Subcutaneous adipose tissue (tissue), 4 donors: ENCODE data around the gene CRY1. TPM values are rescaled to one million over a fixed set of nuclear protein-coding genes. Genes with fewer than 3 reads are reported as not detected.

ENCODE experiments used
- CTCF ChIP-seq: fragments of 450-650 bp; IDR thresholded peaks from one replicate; pipeline ENCODE4 v1.5.1; 2016; ENCODE audit warnings: low read depth, mild to moderate bottlenecking, control low read depth, antibody characterized with exemption, moderate library complexity
- total RNA-seq, 4 donors: library from RNA; depleted of rRNA; stranded (reverse); fragments of >200 nt; gene quantifications; one replicate each; pipeline ENCODE4 v1.1.0, GENCODE V29; 2016

Gene CRY1
- total RNA-seq, 4 donors from 2014 or later = 13.0 to 40.9 (median 16.8) TPM

DNA sequence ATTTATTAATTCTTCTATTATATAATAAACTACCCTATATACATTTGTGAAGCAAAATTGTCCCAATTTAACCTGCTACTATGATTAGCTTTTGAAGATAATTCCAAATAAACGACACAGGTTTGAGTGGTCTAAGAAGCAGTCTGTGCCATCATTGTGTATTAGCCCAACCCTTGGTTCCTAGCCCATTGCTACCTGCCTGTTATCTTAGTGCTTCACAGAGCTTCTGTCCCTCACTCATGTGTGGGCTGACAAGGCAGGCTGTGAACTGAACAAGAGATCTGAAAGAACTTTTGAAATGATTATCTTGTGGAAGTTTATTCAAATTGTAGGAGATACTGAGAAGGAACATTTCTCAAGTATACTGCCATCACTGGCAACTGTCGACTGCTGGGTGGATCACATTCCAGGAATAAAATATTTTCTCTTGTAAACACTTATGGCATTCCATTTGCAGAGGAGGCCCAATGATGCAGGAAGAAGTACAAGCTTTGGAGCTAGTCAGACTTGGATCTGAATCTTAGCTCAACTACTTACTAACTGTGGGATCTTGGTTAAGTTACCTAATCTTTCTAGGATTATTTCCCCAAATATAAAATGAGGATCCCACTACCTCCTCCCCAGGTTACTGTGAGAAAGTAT, 98.6 kb downstream of the CRY1 start:
- TF ChIP-seq CTCF = no peak

GRCh38 chr12:106987846-106988245, 105.5 kb downstream of the CRY1 start:
- TF ChIP-seq CTCF = no peak

DNA sequence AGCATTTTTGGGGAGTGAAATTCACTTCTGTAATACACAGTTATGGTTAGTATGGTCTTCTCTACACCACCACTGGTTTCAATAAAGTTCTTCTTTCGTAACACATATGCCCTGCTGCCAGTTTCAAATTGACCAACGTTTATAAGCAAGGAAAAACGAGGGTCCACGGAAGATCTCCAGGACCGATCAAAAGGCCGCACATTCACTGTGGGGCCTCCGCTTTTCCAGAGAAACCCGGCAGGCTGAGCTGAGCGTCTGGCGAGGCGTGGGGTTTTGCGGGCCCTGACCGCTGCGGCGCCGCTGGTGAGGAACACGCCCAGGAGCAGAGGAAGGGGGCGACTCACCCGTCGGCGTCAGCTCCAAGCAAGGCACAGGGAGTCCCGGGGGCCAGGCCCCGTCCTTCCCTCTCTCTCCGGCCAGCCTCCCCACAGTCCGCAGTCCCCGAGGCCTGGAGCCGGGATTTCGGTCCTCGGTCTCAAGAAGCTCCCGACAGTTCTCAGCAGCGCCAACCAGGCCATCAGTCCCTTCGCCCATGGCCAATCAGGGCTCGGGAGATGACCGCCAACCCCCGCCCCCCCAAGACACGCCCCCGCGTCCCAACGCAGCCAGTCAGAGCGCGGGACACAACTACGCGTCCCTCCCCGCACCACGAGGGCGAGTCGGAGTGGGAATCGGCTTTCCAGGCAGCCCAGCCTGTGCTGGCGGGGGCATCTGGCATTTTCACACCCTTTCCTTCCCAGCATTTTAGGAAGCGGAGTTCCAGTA, 106.5 kb downstream of the CRY1 start, which contains the start of gene MTERF2:
Gene MTERF2, minus strand, starts transcription at position 522 of the 765 bp plus-strand sequence. CDS start 8,432 bp downstream, outside the sequence.
- no peak for TF ChIP-seq CTCF

DNA sequence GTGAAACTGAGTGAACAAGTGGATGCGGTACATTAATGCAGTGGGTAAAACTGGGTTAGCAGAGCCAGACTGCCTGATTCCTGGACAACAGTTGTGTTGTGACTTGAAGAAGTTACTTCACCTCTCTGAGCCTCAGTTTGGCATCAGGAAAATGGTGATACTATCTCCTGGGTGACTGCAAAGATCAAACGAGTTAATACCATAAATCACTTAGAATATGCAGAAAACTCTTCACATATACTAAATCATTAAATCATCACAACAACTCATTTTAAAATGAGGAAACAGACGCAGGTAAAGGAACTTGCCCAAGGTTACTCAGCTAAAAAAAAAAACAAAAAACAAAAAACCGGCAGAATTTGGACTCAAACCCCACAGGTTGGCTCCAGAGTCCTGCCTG, 107.2 kb downstream of the CRY1 start:
- TF ChIP-seq CTCF = no peak

GRCh38 chr12:106985479-106985878, 107.9 kb downstream of the CRY1 start:
- no peak for TF ChIP-seq CTCF

DNA sequence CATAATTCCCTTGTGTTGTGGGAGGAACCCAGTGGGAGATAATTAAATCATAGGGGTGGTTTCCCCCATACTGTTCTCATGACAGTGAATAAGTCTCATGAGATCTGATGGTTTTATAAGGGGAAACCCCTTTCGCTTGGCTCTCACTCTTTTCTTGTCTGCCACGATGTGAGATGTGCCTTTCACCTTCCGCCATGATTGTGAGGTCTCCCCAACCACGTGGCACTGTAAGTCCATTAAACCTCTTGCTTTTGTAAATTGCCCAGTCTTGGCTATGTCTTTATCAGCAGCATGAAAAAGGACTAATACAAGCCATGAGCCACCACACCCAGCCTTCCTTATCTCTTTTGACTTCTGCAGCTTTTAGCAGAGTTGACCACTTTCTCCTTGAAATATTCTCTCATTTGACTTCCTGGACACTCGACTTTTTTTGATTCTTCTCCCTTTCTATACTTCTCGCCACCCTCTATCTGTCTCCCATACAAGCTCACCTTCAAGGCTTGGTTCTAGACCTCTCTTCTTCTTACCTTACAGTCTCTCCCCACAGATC, 108.7 kb downstream of the CRY1 start:
- no peak for TF ChIP-seq CTCF

- no peak for TF ChIP-seq CTCF
These were observed 111.1 kb downstream of the CRY1 start for GRCh38 chr12:106982229-106982628.
